Measurements from ENCODE around the gene PPP1CC.

Gene PPP1CC

GRCh38 chr12:110733900-110734299 is 8.8 kb downstream of the PPP1CC start:
- no peak overlapping the region for H3K4me3 ChIP-seq (ENCODE audit: low read depth, low read length)

DNA sequence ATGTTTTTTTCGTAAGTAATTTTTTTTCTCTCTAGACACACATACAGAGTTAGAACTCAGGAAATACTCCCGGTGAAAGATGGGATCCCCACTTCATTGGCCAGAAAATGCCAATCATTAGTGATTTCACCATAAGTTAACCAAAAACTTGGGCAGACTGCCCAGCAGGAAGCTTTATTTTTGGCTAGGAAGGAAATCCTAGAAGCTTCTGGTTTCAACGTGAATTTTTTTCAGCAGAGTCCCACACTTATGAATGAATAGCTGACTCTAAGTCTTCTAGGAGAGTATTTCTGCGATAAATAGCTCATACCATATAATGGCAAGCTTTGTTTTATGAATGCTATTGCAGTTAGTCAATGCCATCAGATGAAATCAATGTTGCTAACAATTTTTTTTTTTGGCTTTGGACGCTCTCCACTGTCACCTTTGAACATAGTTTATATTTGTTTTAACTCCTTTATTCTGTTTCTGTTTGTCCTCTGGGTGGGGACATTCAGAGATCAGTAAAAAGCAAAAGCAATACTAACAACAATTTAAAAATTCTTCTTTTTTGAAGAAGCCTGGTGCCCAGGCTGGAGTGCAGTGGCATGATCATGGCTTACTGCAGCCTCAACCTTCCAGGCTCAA is 9.5 kb downstream of the PPP1CC start:
- TF ChIP-seq CTCF (IDR thresholded peaks at IDR 0.05; ENCODE audit: low read depth, low read length) = no peak

More at GRCh38 chr12:110733900-110734299, 8.8 kb downstream of the PPP1CC start:
- TF ChIP-seq CTCF (IDR thresholded peaks at IDR 0.05; ENCODE audit: low read depth, low read length) = no peak

DNA sequence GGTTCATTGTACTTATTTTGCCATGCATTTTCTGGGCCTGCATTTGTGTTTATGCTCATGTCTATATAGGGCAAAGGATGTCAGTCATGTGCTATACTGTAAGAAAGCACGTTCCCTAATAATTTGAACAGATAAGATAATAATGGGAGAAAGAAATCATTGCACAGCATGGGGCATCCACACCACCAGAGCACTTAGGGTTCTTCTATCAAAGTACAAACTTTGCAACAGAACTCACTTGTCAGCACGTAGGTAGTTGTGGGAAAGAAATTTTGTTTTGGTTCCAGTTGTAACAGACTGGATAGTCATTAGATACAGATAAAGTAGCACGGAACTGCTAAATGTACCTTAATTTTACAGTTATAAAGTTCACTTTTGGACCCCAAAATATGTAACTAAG is 10.1 kb downstream of the PPP1CC start:
- no peak for TF ChIP-seq CTCF (IDR thresholded peaks at IDR 0.05; ENCODE audit: low read depth, low read length)
- H3K4me3 ChIP-seq (ENCODE audit: low read depth, low read length) = no peak overlapping the region

More for the DNA sequence above, 9.5 kb downstream of the PPP1CC start:
- H3K4me3 ChIP-seq (ENCODE audit: low read depth, low read length) = no peak overlapping the region

GRCh38 chr12:110731479-110731878 is 11.2 kb downstream of the PPP1CC start:
- TF ChIP-seq CTCF (IDR thresholded peaks at IDR 0.05; ENCODE audit: low read depth, low read length) = no peak
- H3K4me3 ChIP-seq (ENCODE audit: low read depth, low read length) = no peak overlapping the region

- no peak for TF ChIP-seq CTCF (IDR thresholded peaks at IDR 0.05; ENCODE audit: low read depth, low read length)
- no peak overlapping the region for H3K4me3 ChIP-seq (ENCODE audit: low read depth, low read length)
Observed at GRCh38 chr12:110728628-110729027, 14.1 kb downstream of the PPP1CC start.

DNA sequence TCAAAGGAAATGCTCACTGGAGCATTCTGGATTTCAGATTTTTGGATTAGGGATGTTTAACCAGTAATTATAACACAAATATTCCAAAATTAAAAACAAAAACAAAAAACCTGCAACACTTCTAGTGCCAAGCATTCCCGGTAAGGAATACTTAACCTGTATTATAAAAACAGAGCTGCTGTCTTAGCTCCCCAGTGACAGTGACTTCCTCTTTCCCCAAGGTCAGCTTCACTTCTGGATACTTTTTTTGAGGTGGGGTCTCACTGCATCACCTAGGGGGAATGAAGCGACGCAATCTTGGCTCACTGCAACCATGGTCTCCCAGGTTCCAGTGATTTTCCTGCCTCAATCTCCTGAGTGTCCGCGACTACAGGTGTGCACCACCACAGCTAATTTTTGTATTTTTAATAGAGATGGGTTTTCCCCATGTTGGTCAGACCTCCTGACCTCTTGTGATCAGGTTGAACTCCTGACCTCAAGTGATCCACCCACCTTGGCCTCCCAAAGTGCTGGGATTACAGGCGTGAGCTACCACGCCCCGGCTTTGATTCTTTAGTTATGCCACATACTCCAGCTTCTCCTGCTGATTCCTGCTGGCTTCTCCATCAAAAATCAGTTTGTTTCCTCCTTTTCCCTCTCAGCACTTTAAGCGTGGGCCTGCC is 15.9 kb downstream of the PPP1CC start:
- no peak overlapping the region for H3K4me3 ChIP-seq (ENCODE audit: low read depth, low read length)
- no peak for TF ChIP-seq CTCF (IDR thresholded peaks at IDR 0.05; ENCODE audit: low read depth, low read length)

GRCh38 chr12:110726028-110726427 is 16.7 kb downstream of the PPP1CC start:
- TF ChIP-seq CTCF (IDR thresholded peaks at IDR 0.05; ENCODE audit: low read depth, low read length) = no peak
- H3K4me3 ChIP-seq (ENCODE audit: low read depth, low read length) = no peak overlapping the region

Measured in WI38 (cell line).